A549 (cell line): ENCODE data around the gene IL18RAP. TPM values are rescaled to one million over a fixed set of nuclear protein-coding genes. Genes with fewer than 3 reads are reported as not detected.

Experiments used
- ATAC-seq, 2 experiments: fragments of 200-7000 bp in 1 of 2; fragments of >200 bp in 1 of 2; cut with Nextera tagmentation in 1 of 2; cut with Tn5 transposase in 1 of 2; 3 replicates each; pipeline versions ENCODE4 v1.8.0 to v1.9.1; 2018 to 2020; ENCODE audit warnings: mild to moderate bottlenecking in 1 of 2, moderate library complexity in 1 of 2
- CTCF ChIA-PET: fragments of 300-600 bp; sonication (Branson Sonifier 250); formaldehyde crosslinking; extraction: SDS; loops from one replicate; lab custom pipeline; 2021; ENCODE audit warnings: antibody characterized with exemption, inconsistent platforms; lab: Yijun Ruan, JAX
- POLR2A ChIA-PET: fragments of 350-600 bp; formaldehyde crosslinking; extraction: SDS; loops from one replicate; lab custom pipeline; 2021; ENCODE audit warnings: antibody characterized with exemption, inconsistent platforms; lab: Yijun Ruan, JAX
- DNase-seq, 2 experiments: peaks; one replicate each; pipeline versions ENCODE4 v3.0.0 to v3.0.0-alpha.2; 2011 to 2016; ENCODE audit warnings: low read depth in 1 of 2, low spot score in 1 of 2
- FAIRE-seq: peaks from 2 replicates; lab custom pipeline; 2011; peaks lifted over from hg19 to GRCh38; lab: Jason Lieb, UNC
- H3K27ac ChIP-seq, 2 experiments: fragments of >200 bp; sonication (Bioruptor Twin); formaldehyde crosslinking; 3 replicates each; pipeline ENCODE4 v1.5.1; 2016 to 2017
- H3K4me1 ChIP-seq: fragments of >200 bp; sonication (Bioruptor Twin); formaldehyde crosslinking; 3 replicates; pipeline ENCODE4 v1.6.1; 2016
- H3K4me2 ChIP-seq: fragments of >200 bp; sonication (Bioruptor Twin); formaldehyde crosslinking; 3 replicates; pipeline ENCODE4 v1.6.1; 2016
- H3K4me3 ChIP-seq: fragments of >200 bp; sonication (Bioruptor Twin); formaldehyde crosslinking; 3 replicates; pipeline ENCODE4 v1.5.1; 2016
- H3K9me3 ChIP-seq: fragments of >200 bp; sonication (Bioruptor Twin); formaldehyde crosslinking; 3 replicates; pipeline ENCODE4 v1.6.1; 2016
- BCL3 ChIP-seq: fragments of >200 bp; sonication (Bioruptor Twin); formaldehyde crosslinking; IDR thresholded peaks from 3 replicates; pipeline ENCODE4 v1.6.1; 2016
- CBX2 ChIP-seq: fragments of 200-600 bp; sonication (generic); IDR thresholded peaks from 2 replicates; pipeline ENCODE4 v1.6.1; 2016; ENCODE audit warnings: low read depth, mild to moderate bottlenecking, borderline replicate concordance
- CHD2 ChIP-seq: fragments of 150-350 bp; IDR thresholded peaks from 2 replicates; pipeline ENCODE4 v1.6.1; 2014; ENCODE audit warnings: low read length; ENCODE audit not compliant: partially characterized antibody
- CTCF ChIP-seq: fragments of >200 bp; sonication (Bioruptor Twin); formaldehyde crosslinking; IDR thresholded peaks from 3 replicates; pipeline ENCODE4 v1.5.1; 2016
- ELK1 ChIP-seq: fragments of 150-350 bp; IDR thresholded peaks from 2 replicates; pipeline ENCODE4 v1.6.1; 2014; ENCODE audit warnings: low read depth, mild to moderate bottlenecking, low read length
- HEYL ChIP-seq: fragments of 250-450 bp; sonication (Bioruptor Pico); IDR thresholded peaks from 2 replicates; pipeline ENCODE4 v1.8.0; 2021; ENCODE audit warnings: mild to moderate bottlenecking, moderate library complexity
- HMGXB4 ChIP-seq: fragments of 250-450 bp; sonication (Bioruptor Pico); IDR thresholded peaks from 2 replicates; pipeline ENCODE4 v1.5.0; 2021; ENCODE audit warnings: mild to moderate bottlenecking, moderate library complexity, borderline replicate concordance
- HOXA7 ChIP-seq: fragments of 250-450 bp; sonication (Bioruptor Pico); IDR thresholded peaks from 2 replicates; pipeline ENCODE4 v1.5.0; 2020; ENCODE audit warnings: mild to moderate bottlenecking, moderate library complexity
- HOXB13 ChIP-seq: fragments of 250-450 bp; sonication (Bioruptor Pico); IDR thresholded peaks from 2 replicates; pipeline ENCODE4 v1.5.0; 2020; ENCODE audit warnings: low read depth, mild to moderate bottlenecking, moderate library complexity
- MAFK ChIP-seq: fragments of 450-650 bp; IDR thresholded peaks from 2 replicates; pipeline ENCODE4 v1.6.1; 2014; ENCODE audit not compliant: partially characterized antibody
- MAZ ChIP-seq: fragments of 150-350 bp; IDR thresholded peaks from 2 replicates; pipeline ENCODE4 v1.6.1; 2014; ENCODE audit warnings: antibody characterized with exemption, low read depth, low read length, borderline replicate concordance
- NPAS2 ChIP-seq: fragments of 250-450 bp; sonication (Bioruptor Pico); IDR thresholded peaks from 2 replicates; pipeline ENCODE4 v1.8.0; 2022; ENCODE audit warnings: mild to moderate bottlenecking, moderate library complexity, borderline replicate concordance
- NR3C1 ChIP-seq: fragments of >200 bp; sonication (Bioruptor Twin); formaldehyde crosslinking; IDR thresholded peaks from 3 replicates; pipeline ENCODE4 v1.6.1; 2017
- PBX3 ChIP-seq: IDR thresholded peaks from 2 replicates; pipeline ENCODE4 v1.6.1; 2012
- POLR2A ChIP-seq: IDR thresholded peaks from 2 replicates; pipeline ENCODE4 v1.6.1; 2012; ENCODE audit warnings: mild to moderate bottlenecking, low read length
- SREBF2 ChIP-seq: fragments of 450-650 bp; IDR thresholded peaks from 2 replicates; pipeline ENCODE4 v1.6.1; 2014; ENCODE audit warnings: mild to moderate bottlenecking, moderate library complexity
- TP53 ChIP-seq: fragments of 250-450 bp; sonication (Bioruptor Pico); IDR thresholded peaks from 2 replicates; pipeline ENCODE4 v1.5.0; 2021; ENCODE audit warnings: mild to moderate bottlenecking, moderate library complexity
- USF2 ChIP-seq: fragments of 450-650 bp; IDR thresholded peaks from 2 replicates; pipeline ENCODE4 v1.6.1; 2014; ENCODE audit warnings: antibody characterized with exemption
- ZSCAN20 ChIP-seq: fragments of 250-450 bp; sonication (Bioruptor Pico); IDR thresholded peaks from 2 replicates; pipeline ENCODE4 v1.8.0; 2022; ENCODE audit warnings: mild to moderate bottlenecking, moderate library complexity
- WGBS: methylation state at CpG from one replicate; pipeline ENCODE4 v1.1.6; 2017; ENCODE audit errors: missing lambda C conversion rate; 5-methylcytosine and 5-hydroxymethylcytosine counted together
- polyA plus RNA-seq, 4 experiments: library from polyadenylated mRNA; depleted of rRNA in 3 of 4; stranded (reverse); fragments of >200 nt; fragmentation: RNase III in 1 of 4; extraction: RNeasy Plus Mini Kit Qiagen cat#74134 plus additional on column Dnase treatment in 1 of 4; gene quantifications; 2 replicates in 3 of 4; 3 replicates in 1 of 4; pipeline ENCODE4 v1.2.3, GENCODE V29; 2011 to 2017

IL18RAP gene
- polyA plus RNA-seq, 2 of the 4 experiments (the other 2 are of a cell fraction): 0.04 TPM; not detected in 1

- ChIA-PET CTCF (interaction anchor here (2.5 to 3.0 kb wide), 2 partner anchors 10 to 133 kb away, joined by 9 to 26 read pairs; partner anchors contain the start of gene SLC9A4), POLR2A (no interaction called here)
- DNase-seq (no peak), ATAC-seq (no peak), FAIRE-seq (no peak)
- no peaks in the 10 kb centered on the region for H3K9me3 ChIP-seq
- no peak overlapping the region for H3K4me2 ChIP-seq
- no peaks in the 10 kb centered on the region for H3K4me1 ChIP-seq
- no peak overlapping the region for H3K4me3 ChIP-seq
- 73% methylated on average over 6 of the region's 6 CpGs for WGBS
- H3K27ac ChIP-seq: no peak overlapping the region
- TF ChIP-seq CBX2 (no peak), MAZ (no peak), CHD2 (no peak), POLR2A (no peak), NR3C1 (no peak), PBX3 (no peak), USF2 (no peak), HMGXB4 (CRISPR knock-in tag) (no peak), MAFK (no peak), CTCF (no peak), SREBF2 (no peak), HOXA7 (CRISPR knock-in tag) (no peak), BCL3 (no peak), HOXB13 (CRISPR knock-in tag) (no peak), ELK1 (no peak), NPAS2 (no peak)
These were observed 60.1 kb downstream of the IL18RAP start for GRCh38 chr2:102483086-102483485.

GRCh38 chr2:102484310-102485061 is 61.5 kb downstream of the IL18RAP start:
- no peak overlapping the region for H3K4me3 ChIP-seq
- POLR2A ChIA-PET: no interaction called here

More at GRCh38 chr2:102484310-102485061, 61.5 kb downstream of the IL18RAP start:
- H3K9me3 ChIP-seq: no peaks in the 10 kb centered on the region
- FAIRE-seq: no peak
- CTCF ChIA-PET: interaction anchor here (0.7 to 3.0 kb wide), 4 partner anchors 8 to 131 kb away, joined by 3 to 26 read pairs (median 6); partner anchors contain the start of gene SLC9A4
- WGBS: 69% methylated on average over 6 of the region's 6 CpGs
- no peak for DNase-seq
- H3K27ac ChIP-seq: no peak overlapping the region
- TF ChIP-seq MAZ: no peak
- no peak for TF ChIP-seq TP53 (CRISPR knock-in tag)
- TF ChIP-seq CHD2: no peak
- TF ChIP-seq ZSCAN20 (CRISPR knock-in tag): no peak
- no peak for TF ChIP-seq NR3C1
- no peak for TF ChIP-seq HEYL (CRISPR knock-in tag)
- no peaks in the 10 kb centered on the region for H3K4me1 ChIP-seq
- no peak overlapping the region for H3K4me2 ChIP-seq
- ATAC-seq: no peak
